ENCODE results near the gene ID4.

GRCh38 chr6:19873031-19873430 is 35.9 kb downstream of the ID4 start:
- TF ChIP-seq CTCF (IDR thresholded peaks at IDR 0.05) (no peak), EP300 (IDR thresholded peaks at IDR 0.05) (no peak), POLR2A (IDR thresholded peaks at IDR 0.05) (no peak)
